SJSA1 (cell line): ENCODE measurements around the gene SPOCK3. TPM values are rescaled to one million over a fixed set of nuclear protein-coding genes. Genes with fewer than 3 reads are reported as not detected.
"Not testable (repeated sequence)": the region's sequence is repeated elsewhere in the genome, so short reads cannot be mapped to it uniquely, and the experiment has no call there.

Experiments
- DNase-seq, 2 experiments: peaks; one replicate each; pipeline ENCODE4 v3.0.0-alpha.2; 2015 to 2020; ENCODE audit warnings: low spot score in 2 of 2, low read depth in 1 of 2
- H3K27ac ChIP-seq: fragments of 250-450 bp; sonication (Bioruptor Pico); 2 replicates; pipeline ENCODE4 v1.5.1; 2020; ENCODE audit warnings: mild to moderate bottlenecking, moderate library complexity
- H3K27me3 ChIP-seq: fragments of 250-450 bp; sonication (Bioruptor Pico); replicated peaks from 2 replicates; pipeline ENCODE4 v1.5.1; 2020; ENCODE audit warnings: mild to moderate bottlenecking, moderate library complexity
- H3K36me3 ChIP-seq: fragments of 250-450 bp; sonication (Bioruptor Pico); 2 replicates; pipeline ENCODE4 v1.5.1; 2020; ENCODE audit warnings: mild to moderate bottlenecking
- H3K4me1 ChIP-seq: fragments of 250-450 bp; sonication (Bioruptor Pico); replicated peaks from 2 replicates; pipeline ENCODE4 v1.6.1; 2021; ENCODE audit warnings: mild to moderate bottlenecking
- H3K4me3 ChIP-seq: fragments of 250-450 bp; sonication (Bioruptor Pico); 2 replicates; pipeline ENCODE4 v1.5.1; 2020; ENCODE audit warnings: mild to moderate bottlenecking
- H3K9me3 ChIP-seq: fragments of 250-450 bp; sonication (Bioruptor Pico); replicated peaks from 2 replicates; pipeline ENCODE4 v1.5.1; 2020; ENCODE audit warnings: mild to moderate bottlenecking
- total RNA-seq: library from RNA; depleted of rRNA; stranded (reverse); fragments of >200 nt; shearing (Covaris generic); gene quantifications from 2 replicates; pipeline ENCODE4 v1.2.3, GENCODE V29; 2014

The SPOCK3 gene
- total RNA-seq, 1 experiment from 2014 or later: not detected

- H3K27ac ChIP-seq: no peak overlapping the region
- DNase-seq: no peak
- H3K4me3 ChIP-seq: no peak overlapping the region
- no peaks in the 10 kb centered on the region for H3K27me3 ChIP-seq
- no peaks in the 10 kb centered on the region for H3K4me1 ChIP-seq
- H3K36me3 ChIP-seq: no peaks in the 10 kb centered on the region
- H3K9me3 ChIP-seq: no peaks in the 10 kb centered on the region
These were observed 234.0 kb downstream of the SPOCK3 start for GRCh38 chr4:167000141-167000852.

- Histone ChIP-seq H3K9me3 (no peaks in the 10 kb centered on the region), H3K27me3 (no peaks in the 10 kb centered on the region), H3K27ac (no peak overlapping the region), H3K36me3 (no peaks in the 10 kb centered on the region), H3K4me1 (no peaks in the 10 kb centered on the region), H3K4me3 (no peak overlapping the region)
- no peak for DNase-seq
These were observed 238.1 kb downstream of the SPOCK3 start for GRCh38 chr4:166996216-166996615.

GRCh38 chr4:166994686-166995085 lies 239.6 kb downstream of the SPOCK3 start:
- no peaks in the 10 kb centered on the region for H3K9me3 ChIP-seq
- H3K27me3 ChIP-seq: no peaks in the 10 kb centered on the region
- no peak for DNase-seq
- H3K4me3 ChIP-seq: no peak overlapping the region
- H3K4me1 ChIP-seq: no peaks in the 10 kb centered on the region
- no peak overlapping the region for H3K27ac ChIP-seq
- H3K36me3 ChIP-seq: no peaks in the 10 kb centered on the region

GRCh38 chr4:166991006-166991561 lies 243.2 kb downstream of the SPOCK3 start:
- no peak overlapping the region for H3K27ac ChIP-seq
- no peak for DNase-seq

GRCh38 chr4:166989886-166990285 lies 244.4 kb downstream of the SPOCK3 start:
- Histone ChIP-seq H3K36me3 (no peaks in the 10 kb centered on the region), H3K4me1 (no peaks in the 10 kb centered on the region), H3K4me3 (no peak overlapping the region), H3K27me3 (no peaks in the 10 kb centered on the region; the same call in 1 of the 2 replicates), H3K9me3 (no peaks in the 10 kb centered on the region), H3K27ac (no peak overlapping the region)
- no peak for DNase-seq

More at GRCh38 chr4:166991006-166991561, 243.2 kb downstream of the SPOCK3 start:
- no peak overlapping the region for H3K4me3 ChIP-seq
- no peaks in the 10 kb centered on the region for H3K9me3 ChIP-seq
- no peaks in the 10 kb centered on the region for H3K4me1 ChIP-seq
- H3K27me3 ChIP-seq: no peaks in the 10 kb centered on the region; the same call in 1 of the 2 replicates
- H3K36me3 ChIP-seq: no peaks in the 10 kb centered on the region

GRCh38 chr4:166987026-166987425 lies 247.3 kb downstream of the SPOCK3 start:
- H3K27me3 ChIP-seq: no peaks in the 10 kb centered on the region; the same call in 1 of the 2 replicates
- no peak overlapping the region for H3K27ac ChIP-seq
- no peaks in the 10 kb centered on the region for H3K9me3 ChIP-seq
- no peaks in the 10 kb centered on the region for H3K36me3 ChIP-seq
- H3K4me3 ChIP-seq: no peak overlapping the region
- H3K4me1 ChIP-seq: no peaks in the 10 kb centered on the region
- no peak for DNase-seq

GRCh38 chr4:166981847-166982246 lies 252.4 kb downstream of the SPOCK3 start:
- Histone ChIP-seq H3K36me3 (no peaks in the 10 kb centered on the region), H3K27ac (no peak overlapping the region), H3K9me3 (no peaks in the 10 kb centered on the region), H3K27me3 (no peaks in the 10 kb centered on the region), H3K4me3 (no peak overlapping the region), H3K4me1 (no peaks in the 10 kb centered on the region)
- no peak for DNase-seq

- no peaks in the 10 kb centered on the region for H3K4me1 ChIP-seq
- H3K36me3 ChIP-seq: no peaks in the 10 kb centered on the region
- DNase-seq: no peak
- no peaks in the 10 kb centered on the region for H3K27me3 ChIP-seq
- no peak overlapping the region for H3K27ac ChIP-seq
- no peak overlapping the region for H3K4me3 ChIP-seq
- H3K9me3 ChIP-seq: no peaks in the 10 kb centered on the region
These were observed 253.9 kb downstream of the SPOCK3 start for GRCh38 chr4:166980419-166980818.

GRCh38 chr4:166977596-166977995 lies 256.7 kb downstream of the SPOCK3 start:
- H3K4me1 ChIP-seq: no peaks in the 10 kb centered on the region
- no peaks in the 10 kb centered on the region for H3K9me3 ChIP-seq
- H3K36me3 ChIP-seq: no peaks in the 10 kb centered on the region
- H3K27me3 ChIP-seq: no peaks in the 10 kb centered on the region
- no peak overlapping the region for H3K4me3 ChIP-seq
- no peak overlapping the region for H3K27ac ChIP-seq
- no peak for DNase-seq

GRCh38 chr4:166972071-166972470 lies 262.2 kb downstream of the SPOCK3 start:
- H3K4me3 ChIP-seq: no peak overlapping the region
- H3K9me3 ChIP-seq: no peaks in the 10 kb centered on the region
- no peak for DNase-seq
- no peak overlapping the region for H3K27ac ChIP-seq
- H3K27me3 ChIP-seq: no peaks in the 10 kb centered on the region
- no peaks in the 10 kb centered on the region for H3K36me3 ChIP-seq
- H3K4me1 ChIP-seq: no peaks in the 10 kb centered on the region

- not testable (repeated sequence) for H3K27ac ChIP-seq, H3K27me3 ChIP-seq, DNase-seq, H3K9me3 ChIP-seq, H3K4me3 ChIP-seq, H3K36me3 ChIP-seq, H3K4me1 ChIP-seq
These were observed 266.1 kb downstream of the SPOCK3 start for GRCh38 chr4:166968219-166968618.

GRCh38 chr4:166965562-166965961 lies 268.7 kb downstream of the SPOCK3 start:
- no peak for DNase-seq
- Histone ChIP-seq H3K4me1 (no peaks in the 10 kb centered on the region), H3K9me3 (no peaks in the 10 kb centered on the region), H3K36me3 (no peaks in the 10 kb centered on the region), H3K27ac (no peak overlapping the region), H3K27me3 (no peaks in the 10 kb centered on the region), H3K4me3 (no peak overlapping the region)

GRCh38 chr4:166957451-166957850 lies 276.8 kb downstream of the SPOCK3 start:
- Histone ChIP-seq H3K9me3 (no peaks in the 10 kb centered on the region), H3K36me3 (no peaks in the 10 kb centered on the region), H3K4me3 (no peak overlapping the region), H3K27ac (no peak overlapping the region), H3K27me3 (no peaks in the 10 kb centered on the region), H3K4me1 (no peaks in the 10 kb centered on the region)
- DNase-seq: no peak

GRCh38 chr4:166956484-166956883 lies 277.8 kb downstream of the SPOCK3 start:
- Histone ChIP-seq H3K36me3 (no peaks in the 10 kb centered on the region), H3K9me3 (no peaks in the 10 kb centered on the region), H3K4me1 (no peaks in the 10 kb centered on the region), H3K27me3 (no peaks in the 10 kb centered on the region), H3K4me3 (no peak overlapping the region), H3K27ac (no peak overlapping the region)
- no peak for DNase-seq
